ENCODE measurements around the gene DIS3L.

The DIS3L gene

GRCh38 chr15:66278671-66279070 is 14.7 kb upstream of the DIS3L start:
- no peak overlapping the region for H3K27ac ChIP-seq (ENCODE audit: low read depth, low read length)
- no peak overlapping the region for H2AFZ ChIP-seq (ENCODE audit: low read length, unreplicated experiment)
- H3K4me1 ChIP-seq (ENCODE audit: control insufficient read depth, insufficient read depth, low read length, unreplicated experiment), result no peaks in the 10 kb centered on the region
- H3K27me3 ChIP-seq (ENCODE audit: insufficient read depth, low read length), result peaks cover 34% of the 10 kb centered on the region
- no peaks in the 10 kb centered on the region for H3K36me3 ChIP-seq (ENCODE audit: insufficient read depth, low read length)
- no peaks in the 10 kb centered on the region for H3K79me2 ChIP-seq (ENCODE audit: control insufficient read depth, insufficient read depth, low read length, unreplicated experiment)
- H3K4me3 ChIP-seq (ENCODE audit: low read depth, low read length), result no peak overlapping the region

- no peak overlapping the region for H3K27ac ChIP-seq (ENCODE audit: low read depth, low read length)
- no peaks in the 10 kb centered on the region for H3K79me2 ChIP-seq (ENCODE audit: control insufficient read depth, insufficient read depth, low read length, unreplicated experiment)
- no peaks in the 10 kb centered on the region for H3K4me1 ChIP-seq (ENCODE audit: control insufficient read depth, insufficient read depth, low read length, unreplicated experiment)
- H2AFZ ChIP-seq (ENCODE audit: low read length, unreplicated experiment), result no peak overlapping the region
- H3K4me3 ChIP-seq (ENCODE audit: low read depth, low read length), result no peak overlapping the region
- H3K27me3 ChIP-seq (ENCODE audit: insufficient read depth, low read length), result peaks cover 10% of the 10 kb centered on the region
- no peaks in the 10 kb centered on the region for H3K36me3 ChIP-seq (ENCODE audit: insufficient read depth, low read length)
These were observed 9.1 kb upstream of the DIS3L start for GRCh38 chr15:66284271-66284670.

GRCh38 chr15:66285533-66286280 is 7.7 kb upstream of the DIS3L start:
- no peaks in the 10 kb centered on the region; the same call in 1 of the 2 replicates for H3K27me3 ChIP-seq (ENCODE audit: insufficient read depth, low read length)
- H3K4me3 ChIP-seq (ENCODE audit: low read depth, low read length), result no peak overlapping the region
- H3K36me3 ChIP-seq (ENCODE audit: insufficient read depth, low read length), result no peaks in the 10 kb centered on the region
- H3K79me2 ChIP-seq (ENCODE audit: control insufficient read depth, insufficient read depth, low read length, unreplicated experiment), result no peaks in the 10 kb centered on the region
- no peaks in the 10 kb centered on the region for H3K4me1 ChIP-seq (ENCODE audit: control insufficient read depth, insufficient read depth, low read length, unreplicated experiment)
- no peak overlapping the region for H3K27ac ChIP-seq (ENCODE audit: low read depth, low read length)
- H2AFZ ChIP-seq (ENCODE audit: low read length, unreplicated experiment), result no peak overlapping the region

- H3K36me3 ChIP-seq (ENCODE audit: insufficient read depth, low read length), result no peaks in the 10 kb centered on the region
- no peaks in the 10 kb centered on the region for H3K79me2 ChIP-seq (ENCODE audit: control insufficient read depth, insufficient read depth, low read length, unreplicated experiment)
- no peak overlapping the region for H3K4me3 ChIP-seq (ENCODE audit: low read depth, low read length)
- H3K27me3 ChIP-seq (ENCODE audit: insufficient read depth, low read length), result no peaks in the 10 kb centered on the region
- no peak overlapping the region for H3K27ac ChIP-seq (ENCODE audit: low read depth, low read length)
- H3K4me1 ChIP-seq (ENCODE audit: control insufficient read depth, insufficient read depth, low read length, unreplicated experiment), result peaks cover 9% of the 10 kb centered on the region
- no peak overlapping the region for H2AFZ ChIP-seq (ENCODE audit: low read length, unreplicated experiment)
These were observed 5.8 kb upstream of the DIS3L start for GRCh38 chr15:66287461-66288057.

- no peaks in the 10 kb centered on the region for H3K27me3 ChIP-seq (ENCODE audit: insufficient read depth, low read length)
- peaks cover 10% of the 10 kb centered on the region for H3K4me1 ChIP-seq (ENCODE audit: control insufficient read depth, insufficient read depth, low read length, unreplicated experiment)
- no peak overlapping the region for H2AFZ ChIP-seq (ENCODE audit: low read length, unreplicated experiment)
- H3K4me3 ChIP-seq (ENCODE audit: low read depth, low read length), result no peak overlapping the region
- H3K27ac ChIP-seq (ENCODE audit: low read depth, low read length), result no peak overlapping the region
- no peaks in the 10 kb centered on the region for H3K36me3 ChIP-seq (ENCODE audit: insufficient read depth, low read length)
- no peaks in the 10 kb centered on the region for H3K79me2 ChIP-seq (ENCODE audit: control insufficient read depth, insufficient read depth, low read length, unreplicated experiment)
These were observed 5.3 kb upstream of the DIS3L start for GRCh38 chr15:66288093-66288492.

GRCh38 chr15:66288551-66289185 is 4.7 kb upstream of the DIS3L start:
- no peak overlapping the region for H2AFZ ChIP-seq (ENCODE audit: low read length, unreplicated experiment)
- no peak overlapping the region for H3K27ac ChIP-seq (ENCODE audit: low read depth, low read length)
- no peaks in the 10 kb centered on the region for H3K27me3 ChIP-seq (ENCODE audit: insufficient read depth, low read length)
- no peaks in the 10 kb centered on the region for H3K79me2 ChIP-seq (ENCODE audit: control insufficient read depth, insufficient read depth, low read length, unreplicated experiment)
- H3K4me3 ChIP-seq (ENCODE audit: low read depth, low read length), result no peak overlapping the region
- no peaks in the 10 kb centered on the region for H3K36me3 ChIP-seq (ENCODE audit: insufficient read depth, low read length)
- peaks cover 10% of the 10 kb centered on the region for H3K4me1 ChIP-seq (ENCODE audit: control insufficient read depth, insufficient read depth, low read length, unreplicated experiment)

- Histone ChIP-seq H3K27me3 (ENCODE audit: insufficient read depth, low read length) (no peaks in the 10 kb centered on the region), H3K36me3 (ENCODE audit: insufficient read depth, low read length) (no peaks in the 10 kb centered on the region), H3K4me3 (ENCODE audit: low read depth, low read length) (no peak overlapping the region), H2AFZ (ENCODE audit: low read length, unreplicated experiment) (no peak overlapping the region), H3K27ac (ENCODE audit: low read depth, low read length) (no peak overlapping the region), H3K4me1 (ENCODE audit: control insufficient read depth, insufficient read depth, low read length, unreplicated experiment) (peaks cover 12% of the 10 kb centered on the region), H3K79me2 (ENCODE audit: control insufficient read depth, insufficient read depth, low read length, unreplicated experiment) (peaks cover 1% of the 10 kb centered on the region)
These were observed 3.4 kb upstream of the DIS3L start for GRCh38 chr15:66290007-66290406.

GRCh38 chr15:66290518-66290917 is 2.9 kb upstream of the DIS3L start:
- Histone ChIP-seq H3K36me3 (ENCODE audit: insufficient read depth, low read length) (no peaks in the 10 kb centered on the region), H3K79me2 (ENCODE audit: control insufficient read depth, insufficient read depth, low read length, unreplicated experiment) (peaks cover 5% of the 10 kb centered on the region), H3K27ac (ENCODE audit: low read depth, low read length) (no peak overlapping the region), H3K4me3 (ENCODE audit: low read depth, low read length) (no peak overlapping the region), H3K27me3 (ENCODE audit: insufficient read depth, low read length) (no peaks in the 10 kb centered on the region), H2AFZ (ENCODE audit: low read length, unreplicated experiment) (no peak overlapping the region), H3K4me1 (ENCODE audit: control insufficient read depth, insufficient read depth, low read length, unreplicated experiment) (peaks cover 17% of the 10 kb centered on the region)

GRCh38 chr15:66291816-66292570 is 1.4 kb upstream of the DIS3L start:
- Histone ChIP-seq H3K4me3 (ENCODE audit: low read depth, low read length) (no peak overlapping the region), H3K27ac (ENCODE audit: low read depth, low read length) (no peak overlapping the region), H2AFZ (ENCODE audit: low read length, unreplicated experiment) (no peak overlapping the region), H3K4me1 (ENCODE audit: control insufficient read depth, insufficient read depth, low read length, unreplicated experiment) (peaks cover 21% of the 10 kb centered on the region), H3K36me3 (ENCODE audit: insufficient read depth, low read length) (no peaks in the 10 kb centered on the region), H3K27me3 (ENCODE audit: insufficient read depth, low read length) (no peaks in the 10 kb centered on the region), H3K79me2 (ENCODE audit: control insufficient read depth, insufficient read depth, low read length, unreplicated experiment) (peaks cover 18% of the 10 kb centered on the region)

- Histone ChIP-seq H3K79me2 (ENCODE audit: control insufficient read depth, insufficient read depth, low read length, unreplicated experiment) (peaks cover 19% of the 10 kb centered on the region), H3K4me3 (ENCODE audit: low read depth, low read length) (peak overlapping the region; percentile 93), H2AFZ (ENCODE audit: low read length, unreplicated experiment) (peak overlapping the region; percentile 87), H3K36me3 (ENCODE audit: insufficient read depth, low read length) (no peaks in the 10 kb centered on the region), H3K27ac (ENCODE audit: low read depth, low read length) (peak overlapping the region; percentile 22; the same call in 1 of the 2 replicates), H3K27me3 (ENCODE audit: insufficient read depth, low read length) (no peaks in the 10 kb centered on the region), H3K4me1 (ENCODE audit: control insufficient read depth, insufficient read depth, low read length, unreplicated experiment) (peaks cover 21% of the 10 kb centered on the region)
These were observed 573 bp upstream of the DIS3L start for GRCh38 chr15:66292571-66293418.
